Measurements from ENCODE around the gene DPP7.
"Not testable (repeated sequence)": the region's sequence is repeated elsewhere in the genome, so short reads cannot be mapped to it uniquely, and the experiment has no call there.

DPP7 gene

GRCh38 chr9:137128862-137129455, 14.4 kb upstream of the DPP7 start:
- no peak for DNase-seq (ENCODE audit: low spot score)

- DNase-seq (ENCODE audit: low spot score): no peak
These were observed 13.8 kb upstream of the DPP7 start for GRCh38 chr9:137128158-137128861.

GRCh38 chr9:137127301-137128157, 13.0 kb upstream of the DPP7 start:
- no peak for DNase-seq (ENCODE audit: low spot score)

- DNase-seq (ENCODE audit: low spot score): no peak
These were observed 12.3 kb upstream of the DPP7 start for GRCh38 chr9:137126786-137127185.

- DNase-seq (ENCODE audit: low spot score): not testable (repeated sequence)
These were observed 9.5 kb upstream of the DPP7 start for GRCh38 chr9:137123952-137124462.

GRCh38 chr9:137123468-137123837, 8.9 kb upstream of the DPP7 start:
- DNase-seq (ENCODE audit: low spot score): no peak

- not testable (repeated sequence) for DNase-seq (ENCODE audit: low spot score)
These were observed 8.4 kb upstream of the DPP7 start for GRCh38 chr9:137122796-137123467.

GRCh38 chr9:137121927-137122795, 7.6 kb upstream of the DPP7 start:
- DNase-seq (ENCODE audit: low spot score): not testable (repeated sequence)

- not testable (repeated sequence) for DNase-seq (ENCODE audit: low spot score)
These were observed 3.6 kb upstream of the DPP7 start for GRCh38 chr9:137118092-137118603.

GRCh38 chr9:137117269-137117731, 2.8 kb upstream of the DPP7 start:
- no peak for DNase-seq (ENCODE audit: low spot score)

- DNase-seq (ENCODE audit: low spot score): no peak
These were observed 2.2 kb upstream of the DPP7 start for GRCh38 chr9:137116728-137117127.

- no peak for DNase-seq (ENCODE audit: low spot score)
These were observed 1.5 kb upstream of the DPP7 start for GRCh38 chr9:137116027-137116507.

GRCh38 chr9:137115394-137116026, 977 bp upstream of the DPP7 start:
- no peak for DNase-seq (ENCODE audit: low spot score)

GRCh38 chr9:137114220-137114612, 317 bp downstream of the DPP7 start:
- no peak for DNase-seq (ENCODE audit: low spot score)

- DNase-seq (ENCODE audit: low spot score): no peak
These were observed 961 bp downstream of the DPP7 start for GRCh38 chr9:137113385-137114159.

GRCh38 chr9:137112564-137113384, 1.8 kb downstream of the DPP7 start:
- DNase-seq (ENCODE audit: low spot score): no peak

- DNase-seq (ENCODE audit: low spot score): no peak
These were observed 2.6 kb downstream of the DPP7 start for GRCh38 chr9:137111788-137112563.
